Hepatocyte (in vitro differentiated cells): ENCODE data around the gene POLR3H.

Experiments used
- EZH2 ChIP-seq: fragments of 200-600 bp; sonication (generic); IDR thresholded peaks from 2 replicates; pipeline ENCODE4 v1.6.1; 2016; ENCODE audit warnings: antibody characterized with exemption, mild to moderate bottlenecking, borderline replicate concordance
- TF ChIP-seq, protein P1 (sequence below): fragments of 200-600 bp; sonication (generic); IDR thresholded peaks from 2 replicates; pipeline ENCODE4 v1.5.1; 2016; ENCODE audit warnings: antibody characterized with exemption, mild to moderate bottlenecking; ENCODE audit not compliant: poor library complexity

DNA sequence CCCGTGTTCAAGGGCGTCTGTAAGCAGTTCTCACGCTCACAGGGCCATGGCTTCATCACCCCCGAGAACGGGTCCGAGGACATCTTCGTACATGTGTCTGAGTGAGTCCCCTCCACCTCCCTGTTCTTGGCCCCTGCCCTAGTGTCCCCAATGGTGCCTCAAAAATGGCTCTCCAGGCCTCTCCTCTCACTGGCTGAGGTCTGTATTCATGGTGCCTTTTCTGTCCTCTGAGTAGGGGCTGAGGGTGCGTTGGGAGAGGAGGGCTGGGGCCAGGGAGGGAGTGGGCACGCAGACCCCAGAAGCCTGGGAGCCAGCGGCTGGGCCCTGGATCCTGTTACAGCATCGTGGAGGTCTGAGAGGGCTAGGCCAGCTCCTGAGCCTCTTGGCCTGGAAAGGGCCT, 29.4 kb upstream of the POLR3H start:
- TF ChIP-seq, protein P1, sequence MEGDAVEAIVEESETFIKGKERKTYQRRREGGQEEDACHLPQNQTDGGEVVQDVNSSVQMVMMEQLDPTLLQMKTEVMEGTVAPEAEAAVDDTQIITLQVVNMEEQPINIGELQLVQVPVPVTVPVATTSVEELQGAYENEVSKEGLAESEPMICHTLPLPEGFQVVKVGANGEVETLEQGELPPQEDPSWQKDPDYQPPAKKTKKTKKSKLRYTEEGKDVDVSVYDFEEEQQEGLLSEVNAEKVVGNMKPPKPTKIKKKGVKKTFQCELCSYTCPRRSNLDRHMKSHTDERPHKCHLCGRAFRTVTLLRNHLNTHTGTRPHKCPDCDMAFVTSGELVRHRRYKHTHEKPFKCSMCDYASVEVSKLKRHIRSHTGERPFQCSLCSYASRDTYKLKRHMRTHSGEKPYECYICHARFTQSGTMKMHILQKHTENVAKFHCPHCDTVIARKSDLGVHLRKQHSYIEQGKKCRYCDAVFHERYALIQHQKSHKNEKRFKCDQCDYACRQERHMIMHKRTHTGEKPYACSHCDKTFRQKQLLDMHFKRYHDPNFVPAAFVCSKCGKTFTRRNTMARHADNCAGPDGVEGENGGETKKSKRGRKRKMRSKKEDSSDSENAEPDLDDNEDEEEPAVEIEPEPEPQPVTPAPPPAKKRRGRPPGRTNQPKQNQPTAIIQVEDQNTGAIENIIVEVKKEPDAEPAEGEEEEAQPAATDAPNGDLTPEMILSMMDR: no peak
- no peak for TF ChIP-seq EZH2
